ENCODE measurements around the gene RND3.

RND3 gene

GRCh38 chr2:150431561-150432311 is 55.7 kb downstream of the RND3 start:
- no peak for DNase-seq

- no peak for DNase-seq
These were observed 58.0 kb downstream of the RND3 start for GRCh38 chr2:150429384-150429961.

- DNase-seq: no peak
These were observed 58.8 kb downstream of the RND3 start for GRCh38 chr2:150428641-150429040.

- DNase-seq: no peak
These were observed 60.2 kb downstream of the RND3 start for GRCh38 chr2:150427298-150427697.

GRCh38 chr2:150426724-150427123 is 60.7 kb downstream of the RND3 start:
- no peak for DNase-seq

- no peak for DNase-seq
These were observed 61.2 kb downstream of the RND3 start for GRCh38 chr2:150426315-150426714.

- no peak for DNase-seq
These were observed 62.1 kb downstream of the RND3 start for GRCh38 chr2:150425121-150425955.

GRCh38 chr2:150424406-150424805 is 63.1 kb downstream of the RND3 start:
- DNase-seq: no peak

GRCh38 chr2:150421126-150421651 is 66.3 kb downstream of the RND3 start:
- no peak for DNase-seq

GRCh38 chr2:150418916-150419315 is 68.6 kb downstream of the RND3 start:
- no peak for DNase-seq

All from SHP77 (cell line).